ENCODE data around the gene EYS.

GRCh38 chr6:63716169-63716568 is 1990.9 kb downstream of the EYS start:
- no peak for TF ChIP-seq CTCF (IDR thresholded peaks at IDR 0.05)
- no peak for TF ChIP-seq POLR2A (IDR thresholded peaks at IDR 0.05)
- no peak for TF ChIP-seq POLR2AphosphoS5 (IDR thresholded peaks at IDR 0.05)
- TF ChIP-seq EP300 (IDR thresholded peaks at IDR 0.05) = no peak

All from gastroesophageal sphincter (tissue), 3 donors.